ENCODE data around the gene CADPS2.

DNA sequence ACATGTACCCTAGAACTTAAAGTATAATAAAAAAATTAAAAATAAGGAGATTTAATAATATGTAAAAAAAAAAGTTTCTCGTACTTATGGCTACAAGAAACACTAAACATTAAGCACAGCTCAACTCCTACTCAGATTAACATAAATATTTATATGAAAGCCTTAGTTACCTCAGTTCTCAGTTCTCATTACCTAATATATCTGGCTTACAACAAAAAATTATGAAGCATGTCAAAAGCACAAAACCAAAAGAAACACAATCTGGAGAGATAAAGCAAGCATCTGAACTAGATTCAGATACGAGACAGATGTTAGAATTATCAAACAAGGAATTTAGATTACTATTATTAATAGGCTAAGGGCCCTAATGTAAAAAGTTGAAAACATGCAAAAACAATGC lies 227.4 kb downstream of the CADPS2 start:
- TF ChIP-seq, protein P1, sequence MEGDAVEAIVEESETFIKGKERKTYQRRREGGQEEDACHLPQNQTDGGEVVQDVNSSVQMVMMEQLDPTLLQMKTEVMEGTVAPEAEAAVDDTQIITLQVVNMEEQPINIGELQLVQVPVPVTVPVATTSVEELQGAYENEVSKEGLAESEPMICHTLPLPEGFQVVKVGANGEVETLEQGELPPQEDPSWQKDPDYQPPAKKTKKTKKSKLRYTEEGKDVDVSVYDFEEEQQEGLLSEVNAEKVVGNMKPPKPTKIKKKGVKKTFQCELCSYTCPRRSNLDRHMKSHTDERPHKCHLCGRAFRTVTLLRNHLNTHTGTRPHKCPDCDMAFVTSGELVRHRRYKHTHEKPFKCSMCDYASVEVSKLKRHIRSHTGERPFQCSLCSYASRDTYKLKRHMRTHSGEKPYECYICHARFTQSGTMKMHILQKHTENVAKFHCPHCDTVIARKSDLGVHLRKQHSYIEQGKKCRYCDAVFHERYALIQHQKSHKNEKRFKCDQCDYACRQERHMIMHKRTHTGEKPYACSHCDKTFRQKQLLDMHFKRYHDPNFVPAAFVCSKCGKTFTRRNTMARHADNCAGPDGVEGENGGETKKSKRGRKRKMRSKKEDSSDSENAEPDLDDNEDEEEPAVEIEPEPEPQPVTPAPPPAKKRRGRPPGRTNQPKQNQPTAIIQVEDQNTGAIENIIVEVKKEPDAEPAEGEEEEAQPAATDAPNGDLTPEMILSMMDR (IDR thresholded peaks at IDR 0.05): no peak
- no peak for TF ChIP-seq EZH2 (IDR thresholded peaks at IDR 0.05)

All from neural progenitor cell (in vitro differentiated cells).